Measurements from ENCODE around the gene TP53BP2. TPM values are rescaled to one million over a fixed set of nuclear protein-coding genes. Genes with fewer than 3 reads are reported as not detected.

The TP53BP2 gene
- total and polyA plus RNA-seq, 10 of the 15 experiments (the other 5 are each of a cell fraction or from before 2014, with no cell fraction given), result 1.6 to 13.7 (median 5.6) TPM

- TF ChIP-seq ZBTB11 (CRISPR knock-in tag; IDR thresholded peaks at IDR 0.05), result no peak
- TF ChIP-seq, protein P1, sequence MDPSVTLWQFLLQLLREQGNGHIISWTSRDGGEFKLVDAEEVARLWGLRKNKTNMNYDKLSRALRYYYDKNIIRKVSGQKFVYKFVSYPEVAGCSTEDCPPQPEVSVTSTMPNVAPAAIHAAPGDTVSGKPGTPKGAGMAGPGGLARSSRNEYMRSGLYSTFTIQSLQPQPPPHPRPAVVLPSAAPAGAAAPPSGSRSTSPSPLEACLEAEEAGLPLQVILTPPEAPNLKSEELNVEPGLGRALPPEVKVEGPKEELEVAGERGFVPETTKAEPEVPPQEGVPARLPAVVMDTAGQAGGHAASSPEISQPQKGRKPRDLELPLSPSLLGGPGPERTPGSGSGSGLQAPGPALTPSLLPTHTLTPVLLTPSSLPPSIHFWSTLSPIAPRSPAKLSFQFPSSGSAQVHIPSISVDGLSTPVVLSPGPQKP (IDR thresholded peaks at IDR 0.05; ENCODE audit: low read depth, low read length), result no peak
- TF ChIP-seq, protein P2, sequence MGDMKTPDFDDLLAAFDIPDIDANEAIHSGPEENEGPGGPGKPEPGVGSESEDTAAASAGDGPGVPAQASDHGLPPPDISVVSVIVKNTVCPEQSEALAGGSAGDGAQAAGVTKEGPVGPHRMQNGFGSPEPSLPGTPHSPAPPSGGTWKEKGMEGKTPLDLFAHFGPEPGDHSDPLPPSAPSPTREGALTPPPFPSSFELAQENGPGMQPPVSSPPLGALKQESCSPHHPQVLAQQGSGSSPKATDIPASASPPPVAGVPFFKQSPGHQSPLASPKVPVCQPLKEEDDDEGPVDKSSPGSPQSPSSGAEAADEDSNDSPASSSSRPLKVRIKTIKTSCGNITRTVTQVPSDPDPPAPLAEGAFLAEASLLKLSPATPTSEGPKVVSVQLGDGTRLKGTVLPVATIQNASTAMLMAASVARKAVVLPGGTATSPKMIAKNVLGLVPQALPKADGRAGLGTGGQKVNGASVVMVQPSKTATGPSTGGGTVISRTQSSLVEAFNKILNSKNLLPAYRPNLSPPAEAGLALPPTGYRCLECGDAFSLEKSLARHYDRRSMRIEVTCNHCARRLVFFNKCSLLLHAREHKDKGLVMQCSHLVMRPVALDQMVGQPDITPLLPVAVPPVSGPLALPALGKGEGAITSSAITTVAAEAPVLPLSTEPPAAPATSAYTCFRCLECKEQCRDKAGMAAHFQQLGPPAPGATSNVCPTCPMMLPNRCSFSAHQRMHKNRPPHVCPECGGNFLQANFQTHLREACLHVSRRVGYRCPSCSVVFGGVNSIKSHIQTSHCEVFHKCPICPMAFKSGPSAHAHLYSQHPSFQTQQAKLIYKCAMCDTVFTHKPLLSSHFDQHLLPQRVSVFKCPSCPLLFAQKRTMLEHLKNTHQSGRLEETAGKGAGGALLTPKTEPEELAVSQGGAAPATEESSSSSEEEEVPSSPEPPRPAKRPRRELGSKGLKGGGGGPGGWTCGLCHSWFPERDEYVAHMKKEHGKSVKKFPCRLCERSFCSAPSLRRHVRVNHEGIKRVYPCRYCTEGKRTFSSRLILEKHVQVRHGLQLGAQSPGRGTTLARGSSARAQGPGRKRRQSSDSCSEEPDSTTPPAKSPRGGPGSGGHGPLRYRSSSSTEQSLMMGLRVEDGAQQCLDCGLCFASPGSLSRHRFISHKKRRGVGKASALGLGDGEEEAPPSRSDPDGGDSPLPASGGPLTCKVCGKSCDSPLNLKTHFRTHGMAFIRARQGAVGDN (IDR thresholded peaks at IDR 0.05), result no peak
These were observed 107.0 kb downstream of the TP53BP2 start (continued) for GRCh38 chr1:223738465-223739365.

Data from GM12878 (cell line).